SK-N-SH treated with all-trans-retinoic acid at 6 μM for 48 hours (cell line): ENCODE results near the gene DOCK11.

ENCODE experiments used
- ISL1 ChIP-seq: fragments of 250-450 bp; sonication (Bioruptor Pico); IDR thresholded peaks from 2 replicates; pipeline ENCODE4 v2.1.2; 2022; ENCODE audit warnings: mild to moderate bottlenecking, moderate library complexity
- ZNF565 ChIP-seq: fragments of 450-650 bp; formaldehyde crosslinking; conservative IDR thresholded peaks from 2 replicates; pipeline ENCODE4 v1.5.0; 2020; ENCODE audit warnings: low read depth, mild to moderate bottlenecking, moderate library complexity

GRCh38 chrX:118522230-118522926 is 26.8 kb downstream of the DOCK11 start:
- TF ChIP-seq ZNF565 (CRISPR knock-in tag) (no peak), ISL1 (CRISPR knock-in tag) (no peak)
